ENCODE data around the gene PLAGL2.

DNA sequence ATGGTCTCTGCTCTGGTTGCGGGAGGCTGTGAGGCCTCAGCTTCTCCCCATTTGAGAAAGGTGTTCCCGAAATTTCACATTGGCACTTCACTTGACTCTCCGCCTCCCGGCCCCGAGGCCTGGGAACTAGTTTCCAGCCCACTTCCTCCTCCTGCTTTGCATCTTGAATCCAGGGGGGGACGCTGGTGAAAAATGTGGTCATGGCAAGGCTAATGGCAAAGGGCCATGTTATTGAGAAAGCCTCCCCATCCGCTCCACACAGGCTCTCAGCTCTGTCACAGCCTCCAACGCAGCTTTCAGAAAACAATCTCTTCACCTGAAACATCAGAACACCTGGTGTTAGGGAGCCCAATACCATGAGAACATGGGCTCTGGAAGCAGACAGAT lies 5.6 kb downstream of the PLAGL2 start:
- TF ChIP-seq, protein P1, sequence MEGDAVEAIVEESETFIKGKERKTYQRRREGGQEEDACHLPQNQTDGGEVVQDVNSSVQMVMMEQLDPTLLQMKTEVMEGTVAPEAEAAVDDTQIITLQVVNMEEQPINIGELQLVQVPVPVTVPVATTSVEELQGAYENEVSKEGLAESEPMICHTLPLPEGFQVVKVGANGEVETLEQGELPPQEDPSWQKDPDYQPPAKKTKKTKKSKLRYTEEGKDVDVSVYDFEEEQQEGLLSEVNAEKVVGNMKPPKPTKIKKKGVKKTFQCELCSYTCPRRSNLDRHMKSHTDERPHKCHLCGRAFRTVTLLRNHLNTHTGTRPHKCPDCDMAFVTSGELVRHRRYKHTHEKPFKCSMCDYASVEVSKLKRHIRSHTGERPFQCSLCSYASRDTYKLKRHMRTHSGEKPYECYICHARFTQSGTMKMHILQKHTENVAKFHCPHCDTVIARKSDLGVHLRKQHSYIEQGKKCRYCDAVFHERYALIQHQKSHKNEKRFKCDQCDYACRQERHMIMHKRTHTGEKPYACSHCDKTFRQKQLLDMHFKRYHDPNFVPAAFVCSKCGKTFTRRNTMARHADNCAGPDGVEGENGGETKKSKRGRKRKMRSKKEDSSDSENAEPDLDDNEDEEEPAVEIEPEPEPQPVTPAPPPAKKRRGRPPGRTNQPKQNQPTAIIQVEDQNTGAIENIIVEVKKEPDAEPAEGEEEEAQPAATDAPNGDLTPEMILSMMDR (optimal IDR thresholded peaks at IDR 0.05 in 1 of 3, IDR thresholded peaks at IDR 0.05 in 1 of 3, conservative IDR thresholded peaks at IDR 0.05 in 1 of 3; ENCODE audit: extremely low read depth in 1 of 3, insufficient read depth in 2 of 3, low read length in 3 of 3), result no peak
- TF ChIP-seq EZH2 (IDR thresholded peaks at IDR 0.05; ENCODE audit: low read length), result no peak
